Activated naive CD8-positive, alpha-beta T cell treated with anti-CD3 and anti-CD28 coated beads, Interleukin-2, amount 50 U/mL, for 24 hours (primary cell): ENCODE measurements around the gene ULK4.
A peak's percentile ranks its signal among the peaks of the same experiment; 100 is the strongest.

Source experiments
- ATAC-seq: fragments of 150-1000 bp; cut with Tn5 transposase; one replicate; pipeline ENCODE4 v1.10.0; 2021
- DNase-seq: peaks from one replicate; pipeline ENCODE4 v3.0.0; 2021
- H3K27ac Mint-ChIP-seq: one replicate; pipeline ENCODE4 v1.8.0; 2021; ENCODE audit warnings: mild to moderate bottlenecking, mixed read lengths
- H3K27me3 Mint-ChIP-seq: one replicate; pipeline ENCODE4 v1.8.0; 2021; ENCODE audit warnings: mixed read lengths
- H3K36me3 Mint-ChIP-seq: one replicate; pipeline ENCODE4 v1.8.0; 2021; ENCODE audit warnings: low read depth, mixed read lengths
- H3K4me1 Mint-ChIP-seq: one replicate; pipeline ENCODE4 v1.8.0; 2021; ENCODE audit warnings: mixed read lengths
- H3K4me3 Mint-ChIP-seq: one replicate; pipeline ENCODE4 v1.8.0; 2021; ENCODE audit warnings: mild to moderate bottlenecking, moderate library complexity, mixed read lengths
- H3K9me3 Mint-ChIP-seq: one replicate; pipeline ENCODE4 v1.8.0; 2021; ENCODE audit warnings: mixed read lengths

The ULK4 gene

DNA sequence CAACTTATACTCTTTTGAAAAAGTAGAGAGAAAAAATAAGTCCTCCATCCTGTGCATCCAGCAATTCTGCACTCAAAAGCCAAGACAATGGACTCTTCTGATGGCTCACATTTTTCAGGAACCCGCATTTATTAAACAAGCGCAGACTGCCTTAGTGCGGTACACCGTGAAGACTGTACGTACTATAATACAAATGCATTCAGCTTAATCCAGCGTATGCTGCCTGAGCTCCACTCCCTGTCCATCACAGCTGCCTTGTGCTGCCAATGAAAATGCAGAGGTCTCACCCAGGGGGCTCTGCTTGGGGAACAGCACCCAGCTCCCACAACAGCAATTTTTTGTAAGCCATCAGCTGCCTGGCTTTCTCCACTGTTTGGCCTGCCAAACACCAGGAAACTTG is 350.9 kb downstream of the ULK4 start:
- ATAC-seq: no peak
- no peak for DNase-seq
- Mint-ChIP-seq H3K4me3 (no peak overlapping the region), H3K4me1 (peaks cover 13% of the 10 kb centered on the region), H3K27ac (no peak overlapping the region), H3K9me3 (no peaks in the 10 kb centered on the region), H3K36me3 (peaks cover 3% of the 10 kb centered on the region), H3K27me3 (no peaks in the 10 kb centered on the region)

DNA sequence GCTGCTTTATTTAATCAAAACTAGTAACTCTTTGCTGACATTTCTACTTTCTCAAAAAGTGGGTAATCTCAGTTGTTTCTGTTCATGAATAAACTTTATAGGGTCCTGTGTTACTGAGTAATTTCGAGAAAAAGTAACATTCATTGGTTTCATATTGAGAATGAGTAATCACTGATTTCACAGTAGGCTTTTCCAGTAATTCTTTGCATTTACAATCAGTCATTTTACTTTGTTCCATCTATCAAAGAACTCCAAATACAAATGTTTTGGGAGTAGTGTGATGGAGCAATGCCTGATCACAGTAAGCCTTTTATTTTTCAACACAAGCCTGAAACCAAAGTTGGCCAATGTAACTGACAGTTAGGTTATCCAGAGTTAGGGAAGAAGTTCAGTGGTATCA is 353.6 kb downstream of the ULK4 start:
- Mint-ChIP-seq H3K4me3 (peak overlapping the region; percentile 21), H3K9me3 (no peaks in the 10 kb centered on the region), H3K27me3 (no peaks in the 10 kb centered on the region), H3K36me3 (no peaks in the 10 kb centered on the region), H3K27ac (no peak overlapping the region), H3K4me1 (peaks cover 13% of the 10 kb centered on the region)
- DNase-seq: no peak
- ATAC-seq: peak; percentile 69

DNA sequence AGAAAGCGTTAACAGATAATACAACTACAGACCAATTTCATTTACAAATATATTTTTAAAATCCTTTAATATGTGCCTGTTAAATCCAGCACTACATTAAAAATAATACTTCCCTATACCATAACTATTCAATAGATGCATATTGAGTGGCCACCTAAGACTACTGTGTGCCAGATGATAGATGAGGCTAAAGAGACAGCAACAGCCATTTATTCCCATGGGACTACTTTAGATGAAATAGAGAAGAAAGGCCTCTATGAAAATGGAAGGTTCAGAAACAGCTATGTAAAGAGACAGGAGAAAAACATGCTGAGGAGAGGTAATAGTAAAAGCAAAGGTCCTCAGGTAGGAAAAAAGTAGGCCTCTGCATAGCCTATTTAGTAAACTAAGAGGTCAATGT is 358.1 kb downstream of the ULK4 start:
- peaks cover 16% of the 10 kb centered on the region for H3K4me1 Mint-ChIP-seq
- H3K9me3 Mint-ChIP-seq: no peaks in the 10 kb centered on the region
- DNase-seq: no peak
- ATAC-seq: no peak
- H3K36me3 Mint-ChIP-seq: no peaks in the 10 kb centered on the region
- no peaks in the 10 kb centered on the region for H3K27me3 Mint-ChIP-seq
- no peak overlapping the region for H3K4me3 Mint-ChIP-seq
- H3K27ac Mint-ChIP-seq: no peak overlapping the region

DNA sequence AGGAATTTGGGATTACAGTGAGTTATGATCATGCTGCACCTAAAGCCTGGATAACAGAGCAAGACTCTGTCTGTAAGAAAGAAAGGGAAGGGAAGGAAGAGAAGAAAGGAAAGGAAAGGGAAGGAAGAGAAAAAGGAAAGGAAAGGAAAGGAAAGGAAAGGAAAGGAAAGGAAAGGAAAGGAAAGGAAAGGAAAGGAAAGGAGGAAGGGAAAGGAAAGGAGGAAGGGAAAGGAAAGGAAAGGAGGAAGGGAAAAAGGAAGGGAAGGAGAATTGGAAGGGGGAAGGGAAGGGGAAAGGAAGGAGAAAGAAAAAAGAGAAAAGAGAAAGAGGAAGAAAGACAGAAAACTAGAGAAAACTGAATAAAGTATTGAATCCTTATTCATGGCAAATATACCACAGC is 359.8 kb downstream of the ULK4 start:
- Mint-ChIP-seq H3K36me3 (no peaks in the 10 kb centered on the region), H3K4me1 (peaks cover 4% of the 10 kb centered on the region), H3K27ac (no peak overlapping the region), H3K27me3 (no peaks in the 10 kb centered on the region), H3K4me3 (no peak overlapping the region), H3K9me3 (no peaks in the 10 kb centered on the region)
- no peak for ATAC-seq
- DNase-seq: no peak

DNA sequence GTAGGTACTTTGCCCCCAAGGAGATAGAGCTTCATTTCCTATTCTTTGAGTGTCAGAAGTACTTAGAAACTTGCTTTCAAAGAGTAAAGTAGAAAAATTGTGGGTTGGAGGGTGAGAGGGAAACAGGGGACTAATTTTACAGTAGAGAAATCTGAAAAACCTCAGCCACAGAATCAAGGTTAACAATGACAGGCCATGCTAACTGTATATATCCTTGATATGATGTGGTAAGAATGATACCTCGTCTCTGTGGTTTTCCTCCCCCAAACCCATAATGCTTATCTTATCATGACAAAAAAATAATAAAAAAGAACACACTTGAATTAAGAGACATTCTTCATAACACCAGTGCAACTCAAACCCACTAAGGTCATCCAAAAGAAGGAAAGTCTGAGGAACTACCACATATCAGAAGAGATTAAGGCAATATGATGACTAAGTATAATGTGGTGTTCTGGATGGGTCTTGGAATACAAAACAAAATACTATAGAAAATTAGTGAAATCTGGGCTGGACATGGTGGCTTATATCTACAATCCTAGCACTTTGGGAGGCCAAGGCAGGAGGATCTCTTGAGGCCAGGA is 360.4 kb downstream of the ULK4 start:
- Mint-ChIP-seq H3K27ac (no peak overlapping the region), H3K36me3 (no peaks in the 10 kb centered on the region), H3K9me3 (no peaks in the 10 kb centered on the region), H3K27me3 (no peaks in the 10 kb centered on the region), H3K4me1 (peaks cover 4% of the 10 kb centered on the region), H3K4me3 (no peak overlapping the region)
- ATAC-seq (peak; percentile 59), DNase-seq (no peak)

DNA sequence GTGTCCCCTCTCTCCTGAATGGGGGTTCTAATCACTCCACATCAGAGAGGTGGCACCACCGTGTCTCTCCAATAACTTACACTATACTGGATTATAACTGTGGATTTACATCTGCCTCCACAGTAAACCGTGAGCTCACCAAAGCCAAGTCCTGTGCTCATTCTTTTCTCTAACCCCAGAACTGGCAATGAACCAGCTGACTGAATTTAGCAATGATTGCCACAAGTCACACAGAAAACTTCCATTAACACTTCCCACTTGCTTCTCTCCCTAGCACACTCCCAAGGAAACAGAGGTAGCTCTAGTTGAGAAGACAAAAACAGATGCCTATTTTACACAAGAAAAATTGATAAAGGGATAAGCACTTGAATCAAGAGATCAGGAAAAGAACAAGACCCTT is 361.3 kb downstream of the ULK4 start:
- Mint-ChIP-seq H3K36me3 (no peaks in the 10 kb centered on the region), H3K4me3 (no peak overlapping the region), H3K27me3 (no peaks in the 10 kb centered on the region), H3K4me1 (peaks cover 4% of the 10 kb centered on the region), H3K9me3 (no peaks in the 10 kb centered on the region), H3K27ac (no peak overlapping the region)
- ATAC-seq (no peak), DNase-seq (no peak)

DNA sequence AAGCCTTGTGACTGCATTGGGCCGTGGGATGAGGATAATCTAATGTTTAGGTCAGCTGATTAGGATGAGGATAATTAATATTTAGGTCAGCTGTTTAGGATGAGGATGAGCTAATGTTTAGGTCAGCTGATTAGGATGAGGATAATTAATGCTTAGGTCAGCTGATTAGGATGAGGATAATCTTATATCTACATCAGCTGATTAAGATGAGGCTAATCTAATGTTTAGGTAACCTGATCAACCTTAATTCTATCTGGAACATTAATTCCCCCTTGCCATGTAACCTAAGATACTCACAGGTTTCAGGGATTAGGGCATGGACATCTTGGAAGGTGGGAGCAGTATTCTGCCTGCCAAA is 362.8 kb downstream of the ULK4 start:
- Mint-ChIP-seq H3K27me3 (no peaks in the 10 kb centered on the region), H3K4me3 (no peak overlapping the region), H3K27ac (no peak overlapping the region), H3K4me1 (peaks cover 4% of the 10 kb centered on the region), H3K9me3 (no peaks in the 10 kb centered on the region), H3K36me3 (no peaks in the 10 kb centered on the region)
- DNase-seq: no peak
- ATAC-seq: no peak

DNA sequence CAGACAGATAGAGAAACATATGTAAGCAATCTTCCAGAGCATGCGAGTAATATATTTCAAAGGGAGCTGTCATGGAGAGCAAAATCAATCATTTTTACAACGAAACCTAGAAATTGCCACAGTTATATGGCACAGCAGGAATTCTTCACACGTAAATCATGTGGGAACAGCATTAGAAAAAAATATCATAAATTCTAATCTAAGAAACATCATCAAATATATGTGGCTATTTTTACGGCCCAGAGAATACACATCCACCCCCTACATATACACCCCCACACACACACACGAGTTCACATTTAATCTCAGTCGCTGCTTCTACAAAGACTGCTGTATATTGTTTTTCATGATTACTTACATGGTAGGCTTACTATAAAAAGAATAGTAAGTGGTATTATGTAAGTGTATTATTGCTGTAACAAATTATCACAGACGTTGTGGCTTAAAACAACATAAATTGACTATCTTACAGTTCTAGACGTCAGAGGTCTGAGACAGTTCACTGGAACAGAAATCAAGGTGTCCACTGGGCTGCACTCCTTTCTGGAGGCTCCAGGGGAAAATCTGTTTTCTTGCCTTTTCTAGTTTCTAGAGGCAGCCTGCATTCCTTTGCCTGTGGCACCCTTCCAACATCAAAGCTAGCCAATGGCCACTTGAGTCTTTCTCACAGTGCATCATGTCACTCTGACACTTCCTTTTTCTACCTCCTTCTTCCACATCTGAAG is 363.3 kb downstream of the ULK4 start:
- ATAC-seq (no peak), DNase-seq (no peak)
- Mint-ChIP-seq H3K4me1 (peaks cover 4% of the 10 kb centered on the region), H3K9me3 (no peaks in the 10 kb centered on the region), H3K27me3 (no peaks in the 10 kb centered on the region), H3K27ac (no peak overlapping the region), H3K4me3 (no peak overlapping the region), H3K36me3 (no peaks in the 10 kb centered on the region)

DNA sequence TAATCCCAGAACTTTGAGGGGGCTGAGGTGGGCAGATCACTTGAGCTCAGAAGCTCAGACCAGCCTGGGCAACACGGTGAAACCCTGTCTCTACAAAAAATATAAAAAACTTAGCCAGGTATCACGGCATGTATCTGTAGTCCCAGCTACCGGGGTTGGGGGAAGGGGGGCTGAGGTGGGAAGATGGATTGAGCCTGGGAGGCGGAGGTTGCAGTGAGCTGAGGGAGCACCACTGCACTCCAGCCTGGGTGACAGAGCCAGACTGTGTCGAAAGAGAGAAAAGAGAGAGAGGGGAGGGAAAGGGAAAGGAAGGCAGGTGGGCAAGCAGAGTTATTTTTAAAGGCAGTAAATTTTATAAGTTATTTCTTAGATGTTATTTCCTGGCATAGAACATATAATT is 368.1 kb downstream of the ULK4 start:
- DNase-seq (no peak), ATAC-seq (no peak)
- Mint-ChIP-seq H3K27me3 (no peaks in the 10 kb centered on the region), H3K4me3 (no peak overlapping the region), H3K4me1 (no peaks in the 10 kb centered on the region), H3K36me3 (no peaks in the 10 kb centered on the region), H3K27ac (no peak overlapping the region), H3K9me3 (no peaks in the 10 kb centered on the region)

DNA sequence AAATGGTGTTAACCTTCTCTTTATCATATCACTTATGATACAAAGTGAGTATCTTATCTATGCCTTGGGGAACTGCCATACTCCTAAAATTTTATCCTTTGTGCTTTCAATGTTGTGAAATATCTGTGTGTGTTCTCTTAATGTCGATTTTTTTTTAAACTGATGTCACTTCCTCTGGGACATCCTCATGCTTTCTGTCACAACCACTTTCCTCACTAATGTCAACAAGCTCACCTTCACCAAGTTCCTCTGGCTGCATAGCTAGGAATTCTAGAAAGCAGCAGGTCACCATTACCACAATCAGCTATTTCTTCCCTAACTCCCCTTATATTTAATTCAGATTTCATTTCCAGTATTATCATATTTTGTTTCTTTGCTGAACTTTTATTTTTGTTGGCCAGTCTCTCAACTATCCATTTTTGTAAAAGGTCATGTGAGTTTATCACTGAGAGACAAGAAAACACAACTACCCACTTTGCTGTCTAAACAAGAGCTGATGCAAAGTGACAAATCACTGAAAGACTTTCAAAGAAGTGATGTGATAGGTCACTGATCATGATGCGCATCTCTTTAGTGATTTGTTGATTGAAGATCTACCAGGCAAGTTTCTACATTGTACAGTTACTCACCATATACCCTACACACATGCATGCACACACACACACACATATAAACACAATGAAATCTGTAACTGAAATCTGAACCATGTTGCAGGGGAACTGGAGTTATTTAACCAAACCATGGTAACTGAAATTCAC is 369.0 kb downstream of the ULK4 start:
- no peak overlapping the region for H3K4me3 Mint-ChIP-seq
- ATAC-seq (no peak), DNase-seq (no peak)
- H3K27ac Mint-ChIP-seq: no peak overlapping the region
- H3K36me3 Mint-ChIP-seq: no peaks in the 10 kb centered on the region
- no peaks in the 10 kb centered on the region for H3K27me3 Mint-ChIP-seq
- H3K9me3 Mint-ChIP-seq: no peaks in the 10 kb centered on the region
- no peaks in the 10 kb centered on the region for H3K4me1 Mint-ChIP-seq

DNA sequence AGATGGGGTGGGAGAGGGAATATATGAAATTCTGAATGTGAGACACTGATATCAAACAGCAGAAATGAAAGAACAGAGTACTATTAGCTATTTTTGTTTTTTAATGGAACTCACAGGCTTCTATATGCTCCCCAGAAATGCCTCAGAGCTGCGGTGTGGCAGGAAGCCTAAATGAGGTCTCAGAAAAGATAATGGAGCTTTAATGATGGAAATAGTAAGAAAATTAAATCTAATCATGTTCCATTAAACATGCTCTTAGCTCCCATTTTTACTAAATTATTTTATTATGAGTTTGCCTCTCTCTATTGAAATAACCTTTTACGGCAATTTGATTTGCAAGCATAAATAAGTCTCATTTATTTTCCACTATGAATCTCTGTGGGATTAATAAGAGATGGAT is 378.9 kb downstream of the ULK4 start:
- no peak overlapping the region for H3K4me3 Mint-ChIP-seq
- DNase-seq (no peak), ATAC-seq (no peak)
- peaks cover 8% of the 10 kb centered on the region for H3K36me3 Mint-ChIP-seq
- H3K4me1 Mint-ChIP-seq: no peaks in the 10 kb centered on the region
- H3K9me3 Mint-ChIP-seq: peaks cover 5% of the 10 kb centered on the region
- no peaks in the 10 kb centered on the region for H3K27me3 Mint-ChIP-seq
- no peak overlapping the region for H3K27ac Mint-ChIP-seq

DNA sequence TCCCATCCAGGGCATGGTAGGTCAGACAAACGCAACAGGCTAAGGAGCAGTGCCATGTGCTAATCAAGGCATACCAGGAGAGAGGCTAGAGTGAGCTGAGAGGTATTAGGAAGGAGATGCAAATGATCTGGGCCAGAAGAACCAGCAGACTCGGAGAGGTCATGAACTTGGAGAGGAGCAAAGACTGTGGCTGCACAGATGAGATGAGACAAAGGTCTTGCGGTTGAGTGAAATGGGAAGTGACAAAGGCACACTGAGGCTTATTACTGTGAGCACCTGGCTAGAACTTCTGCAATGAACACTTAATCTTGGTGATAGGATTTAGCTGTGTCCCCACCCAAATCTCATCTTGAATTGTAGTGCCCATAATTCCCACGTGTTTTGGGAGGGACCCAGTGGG is 380.2 kb downstream of the ULK4 start:
- no peak for ATAC-seq

DNA sequence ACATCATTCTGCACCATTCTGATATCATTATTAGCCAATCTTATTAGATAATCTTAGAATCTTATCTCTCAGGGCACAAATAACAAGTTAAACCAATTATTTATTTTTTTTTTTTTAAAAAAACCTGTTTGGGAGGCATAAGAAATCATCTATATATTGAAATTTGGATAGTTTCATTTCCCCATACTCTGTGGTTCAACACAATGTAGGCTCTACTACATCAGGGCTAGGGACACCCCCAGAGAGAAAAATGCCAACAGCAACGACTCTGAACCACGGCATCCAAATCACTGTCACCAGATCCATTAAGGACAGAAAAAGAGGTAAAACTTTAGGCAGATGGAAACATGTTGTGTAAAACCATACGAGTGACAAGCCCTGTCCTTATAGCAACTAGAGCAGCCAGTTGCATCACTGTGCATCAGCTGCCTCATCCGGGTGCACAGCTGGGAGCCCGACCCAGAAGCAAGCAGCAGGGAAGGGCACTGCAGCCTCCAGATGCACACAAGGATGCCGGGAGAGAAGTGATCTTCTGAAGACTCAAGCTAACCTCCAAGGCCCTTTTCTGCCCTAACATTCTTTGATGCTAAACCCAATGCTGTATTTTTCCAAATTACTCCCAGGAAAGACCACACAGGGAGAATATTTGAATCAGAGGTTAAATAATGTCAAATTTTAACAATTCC is 381.5 kb downstream of the ULK4 start:
- no peak for DNase-seq
- Mint-ChIP-seq H3K4me3 (no peak overlapping the region), H3K27me3 (no peaks in the 10 kb centered on the region), H3K27ac (no peak overlapping the region), H3K4me1 (no peaks in the 10 kb centered on the region), H3K36me3 (peaks cover 6% of the 10 kb centered on the region), H3K9me3 (peaks cover 5% of the 10 kb centered on the region)
- no peak for ATAC-seq

More for the DNA sequence above, 380.2 kb downstream of the ULK4 start:
- Mint-ChIP-seq H3K4me1 (no peaks in the 10 kb centered on the region), H3K36me3 (peaks cover 8% of the 10 kb centered on the region), H3K27ac (no peak overlapping the region), H3K27me3 (no peaks in the 10 kb centered on the region), H3K4me3 (no peak overlapping the region), H3K9me3 (peaks cover 5% of the 10 kb centered on the region)
- no peak for DNase-seq

DNA sequence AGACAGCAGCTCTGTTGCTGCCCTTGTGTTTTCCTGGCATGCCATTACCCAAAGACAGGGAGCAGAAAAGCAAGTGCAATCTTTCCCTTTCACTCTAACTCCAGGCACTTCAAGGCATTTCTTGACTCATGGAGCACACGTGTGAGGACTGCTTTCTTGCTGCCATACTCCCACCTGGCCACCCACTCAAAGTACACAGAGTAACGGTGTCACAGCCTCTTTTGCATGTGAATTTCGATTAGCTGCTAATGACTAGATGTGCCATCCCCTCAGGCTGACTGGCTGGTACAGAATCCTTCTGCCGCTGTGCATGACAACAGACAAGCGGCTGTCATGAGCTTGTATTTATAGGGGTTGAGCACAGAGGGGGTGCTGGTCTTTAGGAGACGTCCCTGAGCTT is 382.0 kb downstream of the ULK4 start:
- Mint-ChIP-seq H3K27me3 (no peaks in the 10 kb centered on the region), H3K9me3 (peaks cover 5% of the 10 kb centered on the region), H3K4me1 (no peaks in the 10 kb centered on the region), H3K36me3 (peaks cover 6% of the 10 kb centered on the region), H3K4me3 (no peak overlapping the region), H3K27ac (no peak overlapping the region)
- DNase-seq (no peak), ATAC-seq (no peak)

DNA sequence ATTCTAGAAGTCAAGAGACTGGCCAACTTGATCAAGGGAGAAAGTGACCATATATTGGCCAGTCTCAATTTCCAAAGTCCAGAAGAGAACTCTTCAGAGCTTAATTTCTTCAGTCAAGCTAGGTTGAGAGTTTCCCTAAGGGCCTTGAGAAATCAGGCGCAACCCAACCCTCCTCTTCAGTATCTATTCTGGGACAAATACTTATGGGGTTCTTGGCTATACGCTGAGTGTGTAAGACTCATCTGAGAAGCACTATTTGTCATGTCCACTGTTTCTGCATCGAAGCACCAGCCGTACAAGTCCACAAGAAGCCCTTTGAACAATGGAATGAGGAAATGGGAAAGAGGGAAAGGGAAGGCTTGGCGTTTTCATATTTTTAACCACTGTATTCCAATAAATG is 383.1 kb downstream of the ULK4 start:
- Mint-ChIP-seq H3K36me3 (peaks cover 6% of the 10 kb centered on the region), H3K27ac (no peak overlapping the region), H3K4me1 (no peaks in the 10 kb centered on the region), H3K4me3 (no peak overlapping the region), H3K9me3 (peaks cover 5% of the 10 kb centered on the region), H3K27me3 (no peaks in the 10 kb centered on the region)
- DNase-seq: no peak
- ATAC-seq: no peak
